Measurements from ENCODE around the gene PLCB1. TPM values are rescaled to one million over a fixed set of nuclear protein-coding genes. Genes with fewer than 3 reads are reported as not detected.

Gene PLCB1
- total RNA-seq, 4 donors from 2014 or later: 7.2 to 28.1 (median 9.6) TPM

DNA sequence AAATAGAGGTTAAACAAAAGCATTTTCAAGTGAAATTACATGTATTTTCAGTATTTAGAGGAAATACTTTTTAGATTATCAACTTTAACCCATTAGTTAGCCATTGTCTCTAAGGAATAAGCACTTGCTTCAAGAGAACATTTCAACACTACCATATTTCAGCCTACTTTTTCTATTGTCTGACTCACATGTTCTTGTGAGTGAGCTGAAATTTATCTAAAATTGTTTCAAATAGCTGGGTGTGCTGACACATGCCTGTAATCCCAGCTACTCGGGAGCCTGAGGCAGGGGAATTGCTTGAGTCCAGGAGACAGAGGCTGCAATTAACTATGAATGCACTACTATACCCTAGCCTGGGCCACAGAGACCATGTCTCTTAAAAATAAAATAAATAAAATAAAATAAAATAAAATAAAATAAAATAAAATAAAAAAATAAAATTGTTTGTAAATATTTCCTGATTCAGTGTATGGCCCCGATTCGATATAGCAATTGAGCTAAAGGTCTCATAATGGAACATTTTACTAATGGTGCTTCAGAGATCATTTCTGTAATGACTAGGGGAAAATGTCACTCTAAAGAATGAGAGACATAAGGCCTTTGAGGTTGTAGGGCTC, 612.3 kb downstream of the PLCB1 start:
- TF ChIP-seq POLR2A (IDR thresholded peaks at IDR 0.05): no peak
- TF ChIP-seq, protein P1, sequence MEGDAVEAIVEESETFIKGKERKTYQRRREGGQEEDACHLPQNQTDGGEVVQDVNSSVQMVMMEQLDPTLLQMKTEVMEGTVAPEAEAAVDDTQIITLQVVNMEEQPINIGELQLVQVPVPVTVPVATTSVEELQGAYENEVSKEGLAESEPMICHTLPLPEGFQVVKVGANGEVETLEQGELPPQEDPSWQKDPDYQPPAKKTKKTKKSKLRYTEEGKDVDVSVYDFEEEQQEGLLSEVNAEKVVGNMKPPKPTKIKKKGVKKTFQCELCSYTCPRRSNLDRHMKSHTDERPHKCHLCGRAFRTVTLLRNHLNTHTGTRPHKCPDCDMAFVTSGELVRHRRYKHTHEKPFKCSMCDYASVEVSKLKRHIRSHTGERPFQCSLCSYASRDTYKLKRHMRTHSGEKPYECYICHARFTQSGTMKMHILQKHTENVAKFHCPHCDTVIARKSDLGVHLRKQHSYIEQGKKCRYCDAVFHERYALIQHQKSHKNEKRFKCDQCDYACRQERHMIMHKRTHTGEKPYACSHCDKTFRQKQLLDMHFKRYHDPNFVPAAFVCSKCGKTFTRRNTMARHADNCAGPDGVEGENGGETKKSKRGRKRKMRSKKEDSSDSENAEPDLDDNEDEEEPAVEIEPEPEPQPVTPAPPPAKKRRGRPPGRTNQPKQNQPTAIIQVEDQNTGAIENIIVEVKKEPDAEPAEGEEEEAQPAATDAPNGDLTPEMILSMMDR (IDR thresholded peaks at IDR 0.05): no peak
- Histone ChIP-seq H3K27me3 (no peaks in the 10 kb centered on the region), H3K4me1 (no peaks in the 10 kb centered on the region), H3K4me3 (no peak overlapping the region), H3K9me3 (no peaks in the 10 kb centered on the region), H3K36me3 (no peaks in the 10 kb centered on the region), H3K27ac (no peak overlapping the region)
- no peak for DNase-seq

DNA sequence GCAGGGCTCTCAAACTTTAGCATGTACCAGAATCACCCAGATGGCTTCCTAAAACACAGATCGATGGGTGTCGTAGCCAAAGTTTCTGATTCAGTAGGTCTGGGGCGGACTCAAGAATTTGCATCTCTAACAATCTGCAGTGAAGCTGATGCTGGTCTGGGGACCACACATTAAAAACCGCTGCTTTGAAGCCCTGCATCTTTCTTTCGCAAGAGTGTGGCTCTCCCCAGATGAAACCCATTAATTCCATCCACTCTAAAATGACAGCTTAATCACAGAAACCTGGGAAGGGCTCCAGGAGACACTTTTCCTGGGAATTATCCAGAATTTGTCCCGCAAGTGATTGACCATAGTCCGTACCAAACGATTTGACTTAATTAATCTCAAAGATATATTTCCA, 617.0 kb downstream of the PLCB1 start:
- Histone ChIP-seq H3K36me3 (no peaks in the 10 kb centered on the region), H3K4me1 (no peaks in the 10 kb centered on the region), H3K9me3 (no peaks in the 10 kb centered on the region), H3K27me3 (no peaks in the 10 kb centered on the region), H3K27ac (no peak overlapping the region), H3K4me3 (no peak overlapping the region)
- TF ChIP-seq POLR2A (IDR thresholded peaks at IDR 0.05): no peak
- TF ChIP-seq, protein P1 (IDR thresholded peaks at IDR 0.05): no peak
- no peak for DNase-seq

DNA sequence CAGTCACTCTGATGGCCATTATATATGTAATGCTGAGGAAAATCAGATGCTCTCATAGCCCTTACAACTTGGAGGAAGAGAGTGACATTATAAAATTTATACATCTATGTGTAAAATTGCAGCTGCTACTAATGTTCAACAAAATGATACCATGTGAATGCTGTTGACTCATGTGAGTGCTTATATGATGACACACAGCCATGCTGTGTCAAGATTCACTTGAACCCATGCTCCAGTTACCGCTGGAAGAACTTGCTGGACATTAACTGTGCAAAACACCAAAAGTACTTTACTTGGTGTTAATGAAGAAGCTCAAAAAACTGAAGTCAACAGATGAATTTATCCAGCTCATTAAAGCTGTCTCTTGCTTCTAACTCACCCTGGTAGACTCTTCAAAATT, 617.9 kb downstream of the PLCB1 start:
- Histone ChIP-seq H3K27ac (no peak overlapping the region), H3K4me1 (no peaks in the 10 kb centered on the region), H3K9me3 (no peaks in the 10 kb centered on the region), H3K36me3 (no peaks in the 10 kb centered on the region), H3K27me3 (no peaks in the 10 kb centered on the region), H3K4me3 (no peak overlapping the region)
- no peak for TF ChIP-seq POLR2A (IDR thresholded peaks at IDR 0.05)
- TF ChIP-seq, protein P1 (IDR thresholded peaks at IDR 0.05): no peak
- DNase-seq: no peak

DNA sequence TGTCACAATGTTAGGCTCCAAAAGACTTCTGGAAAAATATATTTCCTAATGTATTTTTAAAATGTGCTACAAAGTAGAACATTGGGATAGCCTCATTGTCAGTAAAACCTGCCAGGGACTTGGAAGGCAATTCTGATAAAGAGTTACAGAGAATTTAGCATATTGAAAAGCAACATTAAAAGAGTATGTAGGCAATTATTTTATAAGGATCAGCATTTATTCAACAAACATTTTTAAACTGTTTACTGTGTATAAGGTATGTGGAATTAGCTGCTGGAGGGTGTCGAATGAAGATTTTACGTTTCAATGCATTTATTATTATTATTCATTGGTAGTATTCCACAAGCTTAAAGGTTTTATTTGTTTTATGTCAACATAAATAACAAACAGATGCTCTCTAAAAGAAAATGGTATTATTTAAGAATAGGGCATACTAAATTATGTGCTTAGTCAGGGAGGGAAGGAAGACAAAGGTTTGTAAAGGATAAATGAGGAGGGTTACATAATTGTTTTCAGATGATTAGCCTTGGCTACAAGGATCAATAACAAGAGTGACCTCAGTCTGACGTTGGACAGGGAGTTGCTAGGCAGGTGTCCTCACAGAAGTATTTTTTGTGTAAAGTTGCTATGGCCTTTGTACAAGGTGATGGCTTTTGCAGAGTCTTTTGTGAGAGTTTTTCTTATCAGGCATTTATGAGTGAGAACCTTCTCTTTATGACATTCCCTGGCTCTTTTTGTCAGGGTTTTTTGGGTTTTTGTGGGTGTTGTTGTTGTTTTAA, 623.5 kb downstream of the PLCB1 start:
- Histone ChIP-seq H3K27me3 (no peaks in the 10 kb centered on the region), H3K27ac (no peak overlapping the region), H3K4me1 (no peaks in the 10 kb centered on the region), H3K36me3 (no peaks in the 10 kb centered on the region), H3K4me3 (no peak overlapping the region), H3K9me3 (no peaks in the 10 kb centered on the region)
- TF ChIP-seq, protein P1 (IDR thresholded peaks at IDR 0.05): no peak
- no peak for TF ChIP-seq POLR2A (IDR thresholded peaks at IDR 0.05)
- no peak for DNase-seq

DNA sequence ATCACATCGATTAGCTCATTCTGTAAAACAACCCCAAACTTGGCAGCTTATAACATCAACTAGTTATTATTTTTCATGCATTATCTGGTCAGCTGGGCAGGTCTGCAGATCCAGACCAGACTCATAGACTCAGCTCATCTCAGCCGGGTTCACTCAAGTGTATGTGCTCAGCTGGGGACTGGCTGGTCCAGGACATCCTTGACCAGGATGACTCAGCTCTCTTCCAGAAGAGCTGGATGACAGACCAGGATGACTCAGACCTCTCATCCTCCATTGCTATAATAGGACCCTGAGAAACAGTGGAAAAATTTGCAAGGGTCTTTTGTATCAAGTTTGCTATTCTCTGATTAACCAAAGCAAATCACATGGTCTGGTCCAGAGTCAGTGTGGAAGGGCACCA, 624.3 kb downstream of the PLCB1 start:
- H3K9me3 ChIP-seq: no peaks in the 10 kb centered on the region
- no peaks in the 10 kb centered on the region for H3K4me1 ChIP-seq
- no peak overlapping the region for H3K4me3 ChIP-seq
- no peak overlapping the region for H3K27ac ChIP-seq
- DNase-seq: no peak
- no peaks in the 10 kb centered on the region for H3K27me3 ChIP-seq
- TF ChIP-seq POLR2A (IDR thresholded peaks at IDR 0.05): no peak
- TF ChIP-seq, protein P1 (IDR thresholded peaks at IDR 0.05): no peak
- H3K36me3 ChIP-seq: no peaks in the 10 kb centered on the region

Data from Peyer's patch (tissue), 4 donors.